Nephron (organoid): ENCODE measurements around the gene SLC9B2.

Source experiments
- H3K27ac Mint-ChIP-seq, 3 experiments: 2 replicates each; pipeline ENCODE4 v1.8.0; 2020; ENCODE audit warnings: mixed read lengths in 3 of 3, mild to moderate bottlenecking in 2 of 3, moderate library complexity in 1 of 3
- H3K27me3 Mint-ChIP-seq: 2 replicates; pipeline ENCODE4 v1.8.0; 2021; ENCODE audit warnings: low read depth, mild to moderate bottlenecking, moderate library complexity, mixed read lengths
- H3K36me3 Mint-ChIP-seq: 2 replicates; pipeline ENCODE4 v1.8.0; 2020; ENCODE audit warnings: low read depth, mixed read lengths
- H3K4me1 Mint-ChIP-seq: 2 replicates; pipeline ENCODE4 v1.8.0; 2020; ENCODE audit warnings: mixed read lengths
- H3K4me3 Mint-ChIP-seq, 3 experiments: 2 replicates each; pipeline ENCODE4 v1.8.0; 2020; ENCODE audit warnings: mild to moderate bottlenecking in 3 of 3, mixed read lengths in 3 of 3, moderate library complexity in 2 of 3
- H3K9me3 Mint-ChIP-seq: 2 replicates; pipeline ENCODE4 v1.8.0; 2020; ENCODE audit warnings: mixed read lengths
- CTCF ChIP-seq, 3 experiments: fragments of 200-600 bp; sonication (generic); IDR thresholded peaks; one replicate each; pipeline ENCODE4 v1.5.0; 2021; ENCODE audit warnings: antibody characterized with exemption in 3 of 3; ENCODE audit not compliant: unreplicated experiment in 3 of 3

The SLC9B2 gene

GRCh38 chr4:103060453-103061148 lies 16.0 kb downstream of the SLC9B2 start:
- H3K9me3 Mint-ChIP-seq = no peaks in the 10 kb centered on the region
- H3K36me3 Mint-ChIP-seq = peaks cover 3% of the 10 kb centered on the region
- no peak overlapping the region for H3K27ac Mint-ChIP-seq
- H3K4me3 Mint-ChIP-seq = no peak overlapping the region
- H3K4me1 Mint-ChIP-seq = no peaks in the 10 kb centered on the region
- no peak for TF ChIP-seq CTCF (IDR thresholded peaks at IDR 0.05; ENCODE audit: unreplicated experiment in 3 of 3)
- H3K27me3 Mint-ChIP-seq = no peaks in the 10 kb centered on the region

- Mint-ChIP-seq H3K27me3 (no peaks in the 10 kb centered on the region), H3K9me3 (no peaks in the 10 kb centered on the region), H3K36me3 (no peaks in the 10 kb centered on the region), H3K27ac (no peak overlapping the region), H3K4me3 (no peak overlapping the region), H3K4me1 (no peaks in the 10 kb centered on the region)
- no peak for TF ChIP-seq CTCF (IDR thresholded peaks at IDR 0.05; ENCODE audit: unreplicated experiment in 3 of 3)
These were observed 22.5 kb downstream of the SLC9B2 start for GRCh38 chr4:103054030-103054429.

- H3K4me1 Mint-ChIP-seq = no peaks in the 10 kb centered on the region
These were observed 23.8 kb downstream of the SLC9B2 start for GRCh38 chr4:103052779-103053178.

GRCh38 chr4:103052145-103052544 lies 24.4 kb downstream of the SLC9B2 start:
- Mint-ChIP-seq H3K27me3 (no peaks in the 10 kb centered on the region), H3K4me3 (no peak overlapping the region), H3K9me3 (no peaks in the 10 kb centered on the region)

More at GRCh38 chr4:103052779-103053178, 23.8 kb downstream of the SLC9B2 start:
- Mint-ChIP-seq H3K27ac (no peak overlapping the region), H3K4me3 (no peak overlapping the region), H3K9me3 (no peaks in the 10 kb centered on the region), H3K27me3 (no peaks in the 10 kb centered on the region), H3K36me3 (no peaks in the 10 kb centered on the region)
- no peak for TF ChIP-seq CTCF (IDR thresholded peaks at IDR 0.05; ENCODE audit: unreplicated experiment in 3 of 3)

GRCh38 chr4:103050736-103051436 lies 25.7 kb downstream of the SLC9B2 start:
- no peak overlapping the region for H3K4me3 Mint-ChIP-seq
- no peaks in the 10 kb centered on the region for H3K27me3 Mint-ChIP-seq
- no peaks in the 10 kb centered on the region for H3K4me1 Mint-ChIP-seq
- H3K36me3 Mint-ChIP-seq = no peaks in the 10 kb centered on the region
- no peak overlapping the region for H3K27ac Mint-ChIP-seq
- no peaks in the 10 kb centered on the region for H3K9me3 Mint-ChIP-seq
- no peak for TF ChIP-seq CTCF (IDR thresholded peaks at IDR 0.05; ENCODE audit: unreplicated experiment in 3 of 3)

More at GRCh38 chr4:103052145-103052544, 24.4 kb downstream of the SLC9B2 start:
- no peak for TF ChIP-seq CTCF (IDR thresholded peaks at IDR 0.05; ENCODE audit: unreplicated experiment in 3 of 3)
- H3K27ac Mint-ChIP-seq = no peak overlapping the region
- no peaks in the 10 kb centered on the region for H3K36me3 Mint-ChIP-seq
- H3K4me1 Mint-ChIP-seq = no peaks in the 10 kb centered on the region
